ENCODE measurements around the gene AIFM3.

GRCh38 chr22:20993304-20994127, 26.5 kb downstream of the AIFM3 start:
- TF ChIP-seq CTCF (conservative IDR thresholded peaks at IDR 0.05; ENCODE audit: low read length) (no peak), EZH2phosphoT487 (IDR thresholded peaks at IDR 0.05; ENCODE audit: borderline replicate concordance) (no peak)
